SU-DHL-6 (cell line): ENCODE data around the gene DGCR6L.
"Not testable (repeated sequence)": the region's sequence is repeated elsewhere in the genome, so short reads cannot be mapped to it uniquely, and the experiment has no call there.

ENCODE experiments used
- CTCF ChIP-seq: fragments of 200-600 bp; sonication (generic); IDR thresholded peaks from one replicate; pipeline ENCODE4 v1.5.1; 2017; ENCODE audit warnings: antibody characterized with exemption, mild to moderate bottlenecking, low read length, moderate library complexity; ENCODE audit not compliant: insufficient read depth, poor library complexity, severe bottlenecking
- EZH2phosphoT487 ChIP-seq: fragments of 200-600 bp; sonication (generic), shearing (Covaris generic); conservative IDR thresholded peaks from 2 replicates; pipeline ENCODE4 v1.6.1; 2018; ENCODE audit warnings: mild to moderate bottlenecking, antibody characterized with exemption, low read length, moderate library complexity, mixed read lengths

GRCh38 chr22:20368875-20369274 lies 49.0 kb upstream of the DGCR6L start:
- not testable (repeated sequence) for TF ChIP-seq CTCF, EZH2phosphoT487
